HG03039 (cell line): ENCODE data around the gene FOXQ1.
"Not testable (repeated sequence)": the region's sequence is repeated elsewhere in the genome, so short reads cannot be mapped to it uniquely, and the experiment has no call there.

Source experiments
- ATAC-seq: cut with Tn5 transposase; IDR thresholded peaks from one replicate; pipeline ENCODE4 v1.9.1; 2021; ENCODE audit warnings: mild to moderate bottlenecking, moderate library complexity; ENCODE audit not compliant: unreplicated experiment

The FOXQ1 gene

GRCh38 chr6:1355068-1355467 lies 43.2 kb downstream of the FOXQ1 start:
- not testable (repeated sequence) for ATAC-seq

GRCh38 chr6:1361717-1362116 lies 49.8 kb downstream of the FOXQ1 start:
- ATAC-seq, result not testable (repeated sequence)

- ATAC-seq, result no peak
These were observed 50.7 kb downstream of the FOXQ1 start for GRCh38 chr6:1362643-1363042.

- ATAC-seq, result no peak
These were observed 51.4 kb downstream of the FOXQ1 start for GRCh38 chr6:1363298-1363697.

GRCh38 chr6:1363729-1364572 lies 52.1 kb downstream of the FOXQ1 start:
- no peak for ATAC-seq
